ENCODE results near the gene SYTL3.

DNA sequence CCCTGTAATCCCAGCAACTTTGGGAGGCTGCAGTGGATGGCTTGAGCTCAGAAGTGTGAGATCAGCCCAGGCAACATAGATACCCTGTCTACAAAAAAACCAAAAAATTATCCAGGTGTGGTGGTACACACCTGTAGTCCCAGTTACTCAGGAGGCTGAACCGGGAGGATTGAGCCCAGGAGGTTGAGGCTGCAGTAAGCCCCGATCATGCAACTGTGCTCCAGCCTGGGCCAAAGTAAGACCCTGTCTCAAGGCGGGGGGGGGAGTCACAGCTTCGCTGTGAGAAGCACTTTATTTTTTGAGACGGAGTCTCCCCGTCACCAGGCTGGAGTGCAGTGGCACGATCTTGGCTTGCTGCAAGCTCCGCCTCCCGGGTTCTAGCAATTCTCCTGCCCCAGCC lies 115.1 kb downstream of the SYTL3 start:
- TF ChIP-seq CBX3 (IDR thresholded peaks at IDR 0.05; ENCODE audit: borderline replicate concordance, low read depth): no peak
- TF ChIP-seq CTCF (IDR thresholded peaks at IDR 0.05 in 2 of 3, conservative IDR thresholded peaks at IDR 0.05 in 1 of 3; ENCODE audit: control insufficient read depth in 2 of 3, extremely low read depth in 1 of 3, insufficient read depth in 1 of 3, low read depth in 3 of 3, low read length in 3 of 3): no peak
- no peak for TF ChIP-seq EP300 (IDR thresholded peaks at IDR 0.05; ENCODE audit: borderline replicate concordance in 1 of 2, control insufficient read depth in 1 of 2, low read depth in 2 of 2, low read length in 2 of 2)
- no peak for TF ChIP-seq TCF7 (IDR thresholded peaks at IDR 0.05; ENCODE audit: borderline replicate concordance)
- no peak for TF ChIP-seq POLR2AphosphoS5 (IDR thresholded peaks at IDR 0.05; ENCODE audit: low read length)
- TF ChIP-seq CREB1 (IDR thresholded peaks at IDR 0.05; ENCODE audit: low read depth): no peak
- TF ChIP-seq NR2F1 (conservative IDR thresholded peaks at IDR 0.05): no peak
- TF ChIP-seq POLR2A (IDR thresholded peaks at IDR 0.05; ENCODE audit: low read depth, low read length): no peak
- no peak for TF ChIP-seq ATF2 (IDR thresholded peaks at IDR 0.05; ENCODE audit: low read length)
- TF ChIP-seq NFYB (IDR thresholded peaks at IDR 0.05; ENCODE audit: insufficient read depth, low read depth, low read length): no peak
- no peak for TF ChIP-seq RBBP5 (conservative IDR thresholded peaks at IDR 0.05)
- TF ChIP-seq SMAD1 (IDR thresholded peaks at IDR 0.05; ENCODE audit: low read depth, partially characterized antibody): no peak
- TF ChIP-seq SPI1 (IDR thresholded peaks at IDR 0.05; ENCODE audit: borderline replicate concordance, insufficient read depth, low read depth, low read length): no peak

All from GM12878 (cell line).